ENCODE results near the gene CAMK2B.

Gene CAMK2B

DNA sequence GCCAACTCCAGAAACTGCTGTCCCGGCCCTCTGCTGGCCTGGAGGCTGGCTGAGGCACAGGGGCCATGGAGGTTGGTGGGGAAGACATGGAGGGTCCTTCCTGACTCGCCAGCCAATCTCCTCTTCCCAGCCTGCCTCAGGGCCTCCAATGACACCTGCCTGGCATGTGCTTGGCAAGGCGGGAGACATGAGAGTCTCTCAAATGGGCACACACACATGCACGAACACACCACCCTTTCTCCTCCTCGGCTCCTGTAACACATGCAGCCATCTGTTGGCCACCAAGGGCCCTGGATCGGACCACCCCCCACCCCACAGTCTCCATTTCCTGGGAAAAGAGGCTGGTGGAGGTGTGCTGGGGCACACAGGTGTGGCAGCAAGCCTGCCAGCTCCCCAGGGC is 68.2 kb downstream of the CAMK2B start:
- no peak for DNase-seq (ENCODE audit: low read depth)

DNA sequence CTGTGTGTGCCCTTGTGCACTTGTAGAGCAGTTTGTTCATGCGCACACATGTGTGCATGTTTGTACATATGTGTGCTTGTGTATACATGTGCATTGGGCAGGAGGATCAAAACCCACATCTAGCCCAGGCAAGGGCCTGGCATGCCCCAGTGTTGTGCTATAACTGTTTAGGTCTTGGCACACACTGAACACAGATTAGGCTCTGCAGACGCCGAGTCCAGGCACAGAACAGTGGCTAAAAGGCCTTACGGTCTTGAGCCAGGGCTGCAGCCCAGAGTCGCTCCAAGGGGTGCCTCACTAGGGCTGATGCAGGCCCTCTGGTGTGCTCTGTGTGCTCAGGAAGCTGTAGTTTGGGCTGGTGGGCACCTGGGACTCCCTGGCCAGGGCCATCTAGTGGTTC is 68.9 kb downstream of the CAMK2B start:
- no peak for DNase-seq (ENCODE audit: low read depth)

DNA sequence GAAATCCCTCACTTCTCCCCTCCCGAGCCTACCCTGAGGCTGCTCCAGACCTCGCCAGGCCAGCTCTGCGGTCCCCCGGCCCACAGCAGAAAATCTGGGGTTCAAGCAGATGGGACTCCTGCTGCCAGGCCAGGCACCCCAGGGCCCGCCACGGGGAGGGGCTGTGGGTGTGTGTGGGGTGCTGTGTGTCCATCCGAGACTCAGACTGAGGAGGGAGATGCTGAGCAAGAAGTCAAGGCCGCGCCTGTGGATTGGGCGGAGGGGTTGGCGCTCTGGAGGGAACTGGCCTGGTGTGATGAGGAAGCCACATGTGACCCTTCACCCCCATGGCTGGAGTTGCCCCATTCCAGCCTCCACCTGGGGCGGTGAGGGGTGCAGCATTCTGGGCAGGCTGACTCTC is 73.5 kb downstream of the CAMK2B start:
- DNase-seq (ENCODE audit: low read depth) = no peak

DNA sequence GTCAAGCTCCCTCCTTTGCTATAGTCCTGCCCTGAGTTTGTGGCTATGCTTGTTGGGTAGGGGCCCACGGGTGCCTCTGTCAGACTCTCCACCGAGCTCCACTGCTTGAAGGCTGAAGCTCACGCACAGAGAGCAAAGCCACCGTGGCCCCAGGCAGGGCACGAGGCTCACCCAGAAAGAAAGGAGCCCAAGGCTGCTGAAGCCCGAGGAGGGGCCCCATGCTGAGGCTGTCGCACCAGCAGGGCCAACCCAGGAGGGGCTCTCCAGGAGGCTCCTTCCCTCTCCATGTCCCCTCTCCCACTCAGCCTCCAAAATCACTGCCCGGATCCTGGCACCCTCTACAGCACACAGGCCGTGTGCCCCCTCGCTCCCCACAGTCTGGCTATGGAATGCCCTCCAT is 74.1 kb downstream of the CAMK2B start:
- no peak for DNase-seq (ENCODE audit: low read depth)

DNA sequence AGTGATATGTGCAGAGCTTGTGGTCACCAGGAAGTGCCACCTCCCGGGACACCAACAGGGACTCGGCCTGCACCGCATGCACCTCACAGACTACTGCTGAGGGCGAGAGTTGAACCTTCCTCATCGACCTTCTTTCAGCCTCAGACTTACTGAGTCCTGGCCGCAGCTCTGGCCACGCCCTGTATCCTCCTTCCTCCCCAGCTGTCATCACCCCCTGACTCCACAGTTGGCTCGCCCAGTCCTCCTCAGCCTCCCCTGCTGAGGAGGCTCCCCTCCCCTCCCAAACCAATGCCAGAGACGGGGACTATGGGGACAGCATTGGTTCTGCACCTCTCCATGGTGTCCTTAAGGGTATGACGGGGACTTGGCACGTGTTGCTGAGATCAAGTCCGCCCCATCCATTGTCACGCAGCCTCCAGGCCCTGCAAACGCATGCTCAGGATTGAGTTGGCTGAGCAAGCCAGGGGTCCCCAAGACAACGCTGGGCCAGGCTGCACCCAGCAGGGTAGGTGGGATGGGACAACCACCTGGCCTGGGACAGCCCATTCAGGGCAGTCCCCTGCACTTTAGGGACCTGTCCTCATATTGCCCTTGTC is 75.7 kb downstream of the CAMK2B start:
- no peak for DNase-seq (ENCODE audit: low read depth)

DNA sequence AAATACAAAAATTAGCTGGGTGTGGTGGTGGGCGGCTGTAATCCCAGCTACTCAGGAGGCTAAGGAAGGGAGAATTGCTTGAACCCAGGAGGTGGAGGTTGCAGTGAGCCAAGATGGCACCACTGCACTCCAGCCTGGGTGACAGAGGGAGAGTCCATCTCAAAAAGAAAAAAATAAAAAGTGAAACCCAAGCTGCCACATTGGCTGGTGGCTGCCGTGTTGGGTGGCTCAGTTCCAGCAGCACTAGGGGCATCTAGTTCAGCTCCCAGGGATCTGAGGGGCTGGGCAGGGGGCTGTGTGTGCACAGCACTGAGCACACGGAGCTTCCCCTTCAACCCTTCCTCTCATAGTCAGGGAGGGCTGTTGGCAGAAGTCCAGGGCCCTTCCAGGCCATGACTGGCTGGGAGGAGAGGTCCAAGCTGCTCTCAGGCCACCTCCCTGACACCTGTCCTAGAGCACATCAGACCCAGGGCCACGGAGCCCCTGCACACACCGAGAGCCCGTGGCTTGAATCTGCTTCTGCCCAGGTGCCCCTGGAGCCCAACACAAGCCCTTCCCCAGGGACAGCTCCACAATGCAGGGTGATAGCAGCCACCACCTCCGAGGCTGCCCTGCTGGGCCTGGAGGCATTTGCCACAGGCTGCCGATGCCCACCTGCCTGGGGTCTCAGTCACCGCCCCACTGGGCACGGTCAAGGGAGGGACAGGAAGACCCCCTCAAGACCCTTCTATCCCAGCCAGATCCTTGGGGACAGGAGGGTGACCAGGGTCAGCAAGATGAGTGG is 77.3 kb downstream of the CAMK2B start:
- DNase-seq (ENCODE audit: low read depth) = no peak

DNA sequence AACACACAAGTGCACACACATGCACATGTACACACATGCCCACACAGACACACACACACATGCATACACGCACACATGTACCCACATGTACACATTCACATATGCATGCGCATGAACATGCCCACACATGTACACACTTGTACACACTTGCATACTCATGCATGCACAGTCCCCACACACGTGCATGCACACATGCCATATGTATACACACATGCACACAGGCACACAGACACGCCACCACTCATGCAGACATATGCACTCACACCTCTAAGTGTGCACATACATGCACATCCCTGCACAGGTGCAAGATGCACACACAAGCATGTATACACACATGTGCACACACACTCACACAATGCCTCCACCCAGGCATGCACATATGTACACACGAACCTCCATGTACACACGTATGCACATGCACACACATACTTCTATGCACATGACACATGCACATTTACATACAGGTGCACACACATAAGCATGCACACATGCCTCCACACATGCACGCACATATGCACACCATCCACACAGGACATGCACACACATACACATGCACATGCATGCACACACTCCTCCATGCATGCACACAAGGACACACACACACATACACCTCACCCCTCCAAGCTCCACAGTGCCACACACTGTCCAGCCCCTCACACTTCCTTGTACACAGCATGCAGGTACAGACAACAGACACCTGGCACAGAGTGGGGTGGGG is 78.8 kb downstream of the CAMK2B start:
- DNase-seq (ENCODE audit: low read depth) = no peak

DNA sequence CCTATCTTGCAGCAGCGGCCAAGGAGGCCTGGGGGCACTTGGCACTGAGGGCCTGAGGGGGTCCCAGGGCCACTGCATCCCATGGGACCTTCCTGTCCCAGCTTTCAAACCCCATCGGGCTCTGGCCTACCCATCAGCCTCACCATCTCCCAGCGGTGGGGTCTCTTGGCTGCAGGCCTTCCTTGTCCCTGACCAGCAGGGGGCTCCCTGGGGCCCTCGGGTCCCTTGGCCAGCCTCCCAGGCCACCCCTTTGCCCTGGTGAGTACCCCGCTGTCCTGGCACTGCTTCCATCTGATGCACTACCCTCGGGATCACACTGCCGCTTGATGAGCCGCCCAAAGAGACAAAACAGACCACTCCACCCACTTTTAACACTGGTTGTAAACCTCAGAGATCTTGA is 81.1 kb downstream of the CAMK2B start:
- DNase-seq (ENCODE audit: low read depth) = no peak

DNA sequence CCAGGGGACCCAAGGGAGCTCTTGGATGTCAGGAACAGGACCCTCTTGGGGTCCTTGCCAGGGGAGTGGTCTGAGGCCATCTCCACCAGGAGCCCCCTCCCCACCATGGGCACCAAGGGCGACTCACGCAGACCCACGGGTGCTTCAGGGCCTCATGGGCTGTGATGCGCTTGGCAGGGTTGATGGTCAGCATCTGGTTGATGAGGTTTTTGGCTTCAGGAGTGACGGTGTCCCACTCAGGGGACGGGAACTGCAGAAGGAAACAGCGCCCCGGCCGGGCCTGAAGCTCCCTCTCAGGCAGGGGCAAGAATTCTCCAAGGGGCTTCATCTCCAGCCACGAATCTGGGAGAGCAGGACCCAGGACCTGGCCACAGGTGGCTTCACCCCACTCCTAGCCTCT is 83.3 kb downstream of the CAMK2B start:
- DNase-seq (ENCODE audit: low read depth) = no peak

DNA sequence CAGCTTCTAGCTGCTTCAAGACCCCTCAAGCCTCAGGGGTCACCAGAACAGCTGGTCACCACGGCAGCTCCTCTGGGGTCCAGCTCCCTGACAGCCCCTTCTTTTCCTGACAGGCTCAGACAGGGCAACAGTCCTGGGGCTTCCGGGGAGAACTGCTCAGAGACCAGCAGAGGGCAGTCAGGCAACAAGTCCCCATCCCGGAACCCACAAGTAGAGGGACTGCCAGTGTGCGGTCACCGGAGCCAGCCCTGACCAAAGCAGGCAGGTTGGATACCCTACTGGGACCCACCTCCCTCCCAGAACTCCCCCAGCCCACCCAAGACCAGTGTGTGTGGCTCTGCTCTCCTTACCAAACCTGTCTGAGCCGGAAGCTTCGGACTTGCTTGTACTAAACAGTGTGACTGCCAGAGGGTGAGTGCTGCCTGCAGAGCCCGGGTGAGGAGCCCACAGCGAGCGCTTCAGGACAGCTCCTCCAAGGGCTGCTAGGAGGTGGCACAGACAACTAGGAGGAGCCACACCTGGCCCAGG is 84.3 kb downstream of the CAMK2B start:
- peak; percentile 57 for DNase-seq (ENCODE audit: low read depth)

DNA sequence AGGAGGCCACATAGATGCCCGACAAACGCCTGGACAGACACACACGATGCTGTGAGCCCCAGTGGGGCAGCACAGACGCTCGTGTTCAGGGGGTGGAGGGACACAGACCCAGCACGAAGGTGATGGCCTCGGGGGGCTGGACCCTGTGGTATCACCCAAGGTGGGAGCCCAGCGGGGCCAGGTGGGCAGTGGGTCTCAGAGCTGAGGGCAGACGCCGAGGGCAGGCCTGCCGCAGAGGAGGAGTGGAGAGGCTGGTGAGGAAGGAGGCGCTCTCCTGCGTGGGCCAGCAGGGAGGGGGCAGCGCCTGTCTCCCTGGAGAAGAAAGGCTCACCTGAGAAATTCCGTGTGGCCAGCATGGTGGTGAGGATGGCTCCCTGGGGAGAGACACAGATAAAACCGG is 85.0 kb downstream of the CAMK2B start:
- DNase-seq (ENCODE audit: low read depth) = no peak

DNA sequence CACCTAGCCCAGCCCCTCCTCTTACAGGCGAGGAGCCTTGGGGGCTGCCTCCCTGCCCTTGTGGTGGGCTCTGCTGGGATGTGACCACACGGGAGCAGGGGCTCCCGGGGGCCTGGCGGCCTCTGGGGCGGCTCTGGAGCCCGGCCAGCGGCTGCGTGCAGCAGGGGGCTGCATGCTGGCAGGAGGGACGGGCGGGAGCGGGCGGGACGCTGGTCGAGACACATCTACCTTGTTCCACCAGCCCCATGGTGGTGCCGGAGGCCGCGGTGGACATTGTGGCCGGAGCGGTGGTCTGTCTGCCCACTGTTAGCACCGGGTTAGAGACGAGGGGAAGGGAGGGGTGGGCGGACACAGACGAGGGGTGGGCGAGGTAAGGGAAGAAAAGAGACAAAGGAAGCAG is 86.0 kb downstream of the CAMK2B start:
- DNase-seq (ENCODE audit: low read depth) = no peak

DNA sequence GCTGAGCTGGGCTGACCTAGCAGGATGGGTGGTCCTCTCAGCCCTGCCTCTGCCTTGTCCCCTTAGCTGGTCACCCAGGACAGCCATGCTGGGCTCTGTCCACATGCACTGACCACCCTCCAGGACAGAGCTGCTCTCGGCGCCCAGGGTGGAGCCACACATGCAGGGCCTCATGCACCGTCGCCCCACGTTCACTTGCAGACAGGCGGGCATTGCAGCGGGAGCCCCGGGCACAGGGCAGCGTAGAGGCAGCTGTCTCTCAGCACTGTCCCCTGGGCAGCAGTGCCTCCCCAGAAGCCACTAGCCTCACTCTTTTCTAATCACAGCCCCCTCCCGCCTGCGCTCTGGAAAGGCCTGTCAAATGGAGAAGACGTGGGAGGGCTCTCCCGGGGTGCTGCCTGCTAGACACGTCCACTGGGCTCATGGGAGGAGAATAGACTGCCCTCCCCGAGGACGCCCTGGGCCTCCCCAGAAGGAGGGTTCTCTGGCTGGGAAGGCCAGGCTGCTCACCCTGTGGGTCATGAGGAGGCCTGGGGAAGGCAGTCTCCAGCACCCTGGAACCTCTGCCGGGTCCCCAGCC is 87.2 kb downstream of the CAMK2B start:
- DNase-seq (ENCODE audit: low read depth) = no peak

DNA sequence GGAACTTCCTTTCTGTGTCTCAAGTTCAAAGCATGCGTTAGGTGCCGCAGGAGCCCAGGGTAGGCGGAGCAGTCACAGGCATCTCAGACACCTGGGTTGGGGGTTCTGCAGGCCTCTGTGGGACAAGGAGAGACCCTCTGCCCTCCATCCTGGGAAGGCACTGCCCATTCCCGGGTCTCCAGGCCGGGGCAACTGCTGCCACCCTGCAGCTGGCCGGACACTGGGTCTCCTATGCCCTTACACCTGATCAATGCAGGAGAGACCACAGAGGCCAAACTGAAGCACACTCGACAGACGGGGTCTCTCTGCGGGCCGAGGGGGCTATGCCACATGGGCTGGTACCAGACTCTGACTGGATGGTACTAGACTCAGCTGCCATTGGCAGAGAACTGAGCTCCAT is 87.7 kb downstream of the CAMK2B start:
- DNase-seq (ENCODE audit: low read depth) = no peak

DNA sequence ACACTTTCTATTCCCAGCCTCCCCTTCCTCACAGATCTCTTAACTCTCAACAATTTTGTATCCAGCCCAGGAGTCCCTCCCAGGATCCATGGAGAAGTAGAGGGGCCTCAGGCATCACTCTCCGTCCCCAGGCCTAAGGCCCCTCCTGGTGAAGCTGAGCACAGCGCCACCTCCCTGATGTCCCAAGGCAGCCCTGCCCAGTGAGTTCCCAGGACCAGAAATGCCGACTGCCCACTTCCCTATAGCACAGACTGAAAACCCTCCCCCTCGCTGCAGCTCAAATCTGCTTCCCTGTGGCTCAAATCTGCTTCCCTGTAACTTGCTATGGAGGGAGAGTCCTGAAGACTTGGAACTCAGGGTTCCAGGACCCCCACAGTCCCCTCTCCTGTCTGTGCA is 89.1 kb downstream of the CAMK2B start:
- DNase-seq (ENCODE audit: low read depth) = no peak

DNA sequence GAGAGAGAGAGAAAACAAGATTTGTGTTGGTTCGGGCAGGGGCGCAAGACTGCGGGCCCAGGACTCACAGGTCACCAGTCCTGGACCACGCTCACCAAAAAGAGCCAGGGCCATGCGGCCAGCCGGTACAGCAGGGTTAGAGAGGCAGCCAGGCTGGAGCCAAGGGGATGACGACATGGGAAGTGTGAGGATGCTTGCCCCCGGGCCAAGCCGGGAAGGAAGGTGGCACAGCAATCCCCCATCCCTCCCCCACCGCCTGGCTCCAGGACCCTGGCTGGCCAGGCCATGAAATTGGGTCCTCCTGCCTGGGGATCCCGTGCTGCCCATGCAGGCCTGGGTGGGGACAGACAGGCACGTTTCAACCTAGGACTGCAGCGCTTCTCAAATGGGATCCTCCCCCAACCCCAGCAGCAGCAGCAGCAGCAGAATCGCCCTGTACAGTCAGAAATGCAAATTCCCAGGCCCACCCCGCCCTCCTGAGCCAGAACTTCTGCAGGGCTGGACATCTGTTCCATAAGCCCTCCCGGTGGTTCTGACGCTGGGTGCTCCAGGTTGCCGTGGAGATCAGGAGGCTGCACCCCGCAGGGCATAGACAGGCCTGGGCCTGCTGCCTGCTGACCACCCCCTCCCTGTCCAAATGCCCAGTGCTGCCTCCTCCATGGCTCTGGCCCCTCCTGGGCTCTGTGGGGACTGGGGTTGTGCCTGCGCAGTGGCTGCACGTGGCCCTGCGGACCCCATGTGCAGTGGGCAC is 89.6 kb downstream of the CAMK2B start:
- no peak for DNase-seq (ENCODE audit: low read depth)

DNA sequence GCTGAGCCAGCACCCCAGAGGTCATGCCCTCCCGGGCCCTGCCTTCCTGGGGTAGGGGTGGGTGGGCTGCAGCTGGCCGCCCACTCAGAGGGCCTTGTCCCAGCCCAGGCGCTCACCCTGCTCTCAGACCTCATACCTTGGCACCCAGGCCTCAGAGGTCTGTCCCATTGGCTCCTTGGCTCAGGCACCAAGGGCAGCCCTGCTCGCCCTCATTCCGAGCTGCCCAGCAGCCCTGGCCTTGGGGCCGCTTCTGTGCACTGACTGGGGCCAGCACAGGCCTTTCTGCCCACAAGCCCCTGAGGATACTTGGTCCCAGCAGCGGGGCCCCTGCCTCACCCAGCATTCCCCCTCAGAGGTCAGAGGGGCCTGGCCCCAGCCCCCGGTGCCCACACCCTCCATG is 90.3 kb downstream of the CAMK2B start:
- DNase-seq (ENCODE audit: low read depth) = no peak

DNA sequence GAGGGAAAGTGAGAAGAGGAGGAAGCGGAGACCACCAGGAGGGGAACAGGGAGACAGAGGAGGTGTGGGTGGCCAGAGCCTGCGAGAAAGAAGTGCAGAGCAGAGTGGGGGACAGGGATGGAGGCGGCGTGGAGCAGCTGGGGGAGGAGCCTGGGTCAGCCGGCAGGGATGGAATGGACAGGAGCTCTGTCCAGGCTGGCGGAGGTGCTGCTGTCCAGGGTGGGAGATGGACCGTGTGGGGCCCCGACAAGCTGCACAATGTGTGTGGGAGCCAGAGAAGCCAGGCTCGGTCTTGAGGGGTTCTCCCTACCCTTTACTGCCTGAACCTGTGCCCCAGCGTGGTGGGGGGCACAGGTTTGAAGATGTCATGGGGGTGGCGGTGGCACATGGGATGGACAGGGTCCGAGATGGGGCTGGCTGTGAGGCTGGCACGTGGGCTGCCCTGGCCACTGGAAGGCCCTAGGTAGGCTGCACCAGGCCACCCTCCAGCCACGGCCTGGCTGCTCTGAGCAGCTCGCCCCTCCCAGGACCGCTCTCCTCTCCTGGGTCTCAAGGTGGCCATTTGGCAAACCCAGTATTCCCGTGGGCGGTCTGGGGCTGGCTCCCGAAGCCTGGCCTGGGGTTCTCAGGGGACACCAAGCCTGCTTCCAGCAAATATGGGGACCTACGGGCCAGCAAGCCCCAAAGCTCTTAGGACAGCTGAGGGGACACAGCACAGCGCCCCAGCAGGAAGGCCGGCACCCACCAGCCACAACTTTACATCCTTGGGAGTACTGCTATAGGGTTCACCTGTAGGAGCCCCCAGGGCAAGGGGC is 92.3 kb downstream of the CAMK2B start:
- no peak for DNase-seq (ENCODE audit: low read depth)

DNA sequence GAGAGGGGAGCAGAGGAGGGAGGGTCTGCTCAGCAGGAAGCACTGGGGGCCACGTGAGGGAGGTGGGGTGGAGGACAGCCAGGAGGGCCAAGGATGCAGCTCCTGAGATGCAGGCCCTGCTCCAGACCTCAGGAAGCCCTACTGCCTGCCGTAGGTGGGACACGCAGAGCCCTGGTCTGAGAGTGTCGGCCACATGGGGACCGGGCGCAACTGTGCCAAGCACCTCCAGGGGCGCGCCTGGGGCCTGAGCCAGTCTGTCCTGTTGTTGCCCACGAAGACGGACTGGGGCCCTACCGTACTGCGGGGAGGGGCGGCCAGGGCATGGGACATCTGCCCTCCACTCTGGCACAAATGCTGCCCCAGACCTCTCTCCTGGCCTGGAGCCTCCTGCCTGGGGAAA is 93.0 kb downstream of the CAMK2B start:
- no peak for DNase-seq (ENCODE audit: low read depth)

DNA sequence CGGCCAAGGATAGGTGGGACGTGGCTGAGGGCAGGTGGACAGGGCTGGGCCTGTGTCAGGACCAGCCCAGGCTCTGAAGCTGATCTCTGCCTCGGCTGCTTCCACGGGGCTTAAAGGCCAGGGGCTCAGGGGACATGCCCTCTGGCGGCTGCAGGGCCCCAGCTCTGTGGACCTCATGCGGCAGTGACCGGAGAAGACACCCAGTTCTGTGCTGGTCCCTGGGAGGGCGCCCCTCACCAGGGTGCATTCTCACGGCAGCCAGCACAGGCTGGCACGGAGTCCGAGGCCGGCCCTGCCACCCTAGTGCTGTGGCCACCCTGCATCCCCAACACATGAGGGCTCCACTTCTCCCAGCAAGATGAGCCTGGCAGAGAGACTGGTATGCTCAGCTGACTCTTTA is 94.3 kb downstream of the CAMK2B start:
- no peak for DNase-seq (ENCODE audit: low read depth)

DNA sequence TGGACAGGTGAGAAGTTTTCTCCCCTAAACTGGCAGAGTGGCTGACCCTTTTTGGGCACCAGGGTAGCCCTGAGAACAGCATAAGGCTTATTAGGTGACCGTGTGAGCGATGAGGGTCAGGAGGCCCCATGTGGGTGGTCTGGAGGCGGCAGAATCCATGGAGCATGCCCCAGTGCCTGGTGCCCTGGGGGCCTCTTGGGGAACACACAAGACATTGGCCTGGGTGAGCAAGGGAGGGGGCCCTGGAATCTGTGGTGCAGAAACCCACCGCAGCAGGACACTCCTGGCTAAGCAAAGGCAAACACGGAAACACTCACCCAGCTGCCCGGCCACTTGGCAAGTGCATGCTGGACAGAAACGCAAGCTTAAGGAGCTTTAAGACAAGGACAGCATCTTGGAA is 95.1 kb downstream of the CAMK2B start:
- DNase-seq (ENCODE audit: low read depth) = no peak

All from stromal cell of bone marrow (primary cell).